Activated CD4-positive, alpha-beta T cell treated with anti-CD3 and anti-CD28 coated beads for 24 hours (primary cell): ENCODE data around the gene RIT1.

Experiments used
- DNase-seq, 2 donors: peaks; one replicate each; pipeline ENCODE4 v3.0.0-alpha.2; 2020; ENCODE audit warnings: low read depth in 2 of 2

The RIT1 gene

DNA sequence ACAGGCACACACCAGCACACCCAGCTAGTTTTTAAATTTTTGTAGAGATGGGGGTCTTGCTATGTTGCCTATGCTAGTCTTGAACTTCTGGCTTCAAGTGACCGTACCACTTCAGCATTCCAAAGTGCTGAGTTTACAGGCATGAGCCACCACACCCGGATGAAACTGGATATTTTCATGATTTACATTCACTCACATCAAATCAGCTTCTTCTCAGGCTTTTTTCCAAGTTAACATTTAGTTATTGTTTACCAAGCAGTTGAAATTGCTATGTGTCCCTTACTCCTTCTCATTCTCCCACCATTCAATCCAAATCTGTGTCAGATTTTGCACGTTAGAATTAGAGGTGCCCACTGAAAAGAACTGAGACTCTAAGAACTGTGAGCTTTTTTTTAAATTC is 18.4 kb downstream of the RIT1 start:
- no peak for DNase-seq

- no peak for DNase-seq
Measured at GRCh38 chr1:155890251-155890650, 20.9 kb downstream of the RIT1 start.

GRCh38 chr1:155889566-155889965 is 21.6 kb downstream of the RIT1 start:
- DNase-seq = no peak

DNA sequence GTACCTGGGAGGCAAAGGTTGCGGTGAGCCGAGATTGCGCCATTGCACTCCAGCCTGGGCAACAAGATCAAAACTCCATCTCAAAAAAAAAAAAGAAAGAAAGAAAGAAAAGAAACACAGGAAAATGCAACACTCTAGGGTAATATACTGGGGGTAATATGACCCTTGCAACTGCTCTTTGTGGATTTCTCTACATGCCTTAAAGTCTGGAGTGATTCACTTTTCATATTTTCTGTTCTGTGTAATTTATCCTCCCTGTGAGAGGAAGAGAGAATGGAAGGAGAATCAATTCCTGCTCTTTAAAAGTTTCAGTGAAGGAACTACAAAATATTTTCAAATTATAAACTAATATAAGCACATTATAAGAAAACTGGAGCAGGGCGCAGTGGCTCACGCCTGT is 22.7 kb downstream of the RIT1 start:
- DNase-seq = no peak

DNA sequence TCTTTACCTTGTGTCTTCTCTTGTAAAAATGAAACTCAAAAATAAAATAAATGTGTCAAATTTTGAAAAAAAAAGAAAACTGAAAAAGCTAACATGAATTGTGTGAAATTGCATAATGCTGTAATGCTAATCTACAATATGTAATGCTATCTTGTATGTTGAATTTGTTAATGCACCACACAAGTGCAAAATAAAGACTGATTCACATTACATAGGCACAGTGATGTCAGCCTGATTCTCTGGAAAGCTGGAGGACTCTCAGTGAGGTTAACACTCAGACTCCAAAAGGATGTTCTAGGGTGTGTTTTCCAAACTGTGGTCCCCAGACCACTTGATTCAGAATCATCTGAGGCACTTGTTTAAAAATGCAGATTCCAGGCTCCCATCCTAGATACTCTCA is 26.2 kb downstream of the RIT1 start:
- no peak for DNase-seq

GRCh38 chr1:155884031-155884960 is 26.9 kb downstream of the RIT1 start:
- no peak for DNase-seq

DNA sequence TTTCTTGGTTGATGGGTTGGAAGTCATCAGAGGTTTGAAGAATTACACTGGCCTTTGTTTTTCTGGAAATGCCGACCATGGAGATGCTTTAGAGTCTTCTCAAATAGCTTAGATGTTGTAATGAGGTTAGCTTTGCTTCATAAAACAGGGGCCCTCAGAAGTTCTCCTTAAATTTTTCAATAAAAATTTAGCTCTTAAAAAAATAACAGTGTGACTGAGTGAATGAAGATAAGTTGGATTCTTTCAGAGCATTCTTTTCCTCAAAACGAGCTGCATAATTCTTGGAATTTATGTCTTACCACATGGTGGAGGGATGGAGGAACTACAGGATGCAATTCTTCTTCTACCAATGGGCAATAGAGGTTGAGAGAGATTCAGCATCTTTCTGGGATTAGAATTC is 28.4 kb downstream of the RIT1 start:
- no peak for DNase-seq

GRCh38 chr1:155882235-155882634 is 28.9 kb downstream of the RIT1 start:
- no peak for DNase-seq

DNA sequence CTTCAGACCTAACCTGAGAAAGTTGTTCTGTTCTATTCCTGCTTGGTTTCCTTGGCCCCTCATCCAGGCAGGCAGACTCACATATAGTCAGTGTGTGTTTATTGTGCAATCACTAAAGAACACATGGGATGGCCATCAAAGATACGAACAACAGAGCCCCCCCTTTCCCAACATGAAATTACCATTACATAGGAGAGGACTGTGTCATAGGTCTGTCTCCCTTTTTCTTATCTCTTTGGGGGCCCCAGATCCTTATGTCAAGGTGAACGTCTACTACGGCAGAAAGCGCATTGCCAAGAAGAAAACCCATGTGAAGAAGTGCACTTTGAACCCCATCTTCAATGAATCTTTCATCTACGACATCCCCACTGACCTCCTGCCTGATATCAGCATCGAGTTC is 30.2 kb downstream of the RIT1 start:
- DNase-seq = no peak

DNA sequence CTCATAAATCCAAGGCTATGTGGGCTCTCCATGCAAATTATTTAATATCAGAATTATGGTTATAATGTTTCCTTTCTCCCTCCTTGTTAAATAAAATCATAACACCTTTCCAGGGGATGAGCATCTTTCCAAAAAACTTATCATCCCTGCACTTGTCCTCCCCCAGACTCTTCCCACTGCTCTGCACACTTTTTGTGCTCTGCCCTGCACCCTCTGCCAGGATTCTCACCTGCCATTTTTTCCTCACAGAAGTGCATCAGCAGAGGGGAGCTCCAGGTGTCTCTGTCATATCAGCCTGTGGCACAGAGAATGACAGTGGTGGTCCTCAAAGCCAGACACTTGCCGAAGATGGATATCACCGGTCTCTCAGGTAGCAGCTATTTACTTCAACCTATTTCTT is 30.9 kb downstream of the RIT1 start:
- no peak for DNase-seq

GRCh38 chr1:155877945-155878344 is 33.2 kb downstream of the RIT1 start:
- no peak for DNase-seq

- DNase-seq = no peak
Measured at GRCh38 chr1:155873860-155874259, 37.3 kb downstream of the RIT1 start.

DNA sequence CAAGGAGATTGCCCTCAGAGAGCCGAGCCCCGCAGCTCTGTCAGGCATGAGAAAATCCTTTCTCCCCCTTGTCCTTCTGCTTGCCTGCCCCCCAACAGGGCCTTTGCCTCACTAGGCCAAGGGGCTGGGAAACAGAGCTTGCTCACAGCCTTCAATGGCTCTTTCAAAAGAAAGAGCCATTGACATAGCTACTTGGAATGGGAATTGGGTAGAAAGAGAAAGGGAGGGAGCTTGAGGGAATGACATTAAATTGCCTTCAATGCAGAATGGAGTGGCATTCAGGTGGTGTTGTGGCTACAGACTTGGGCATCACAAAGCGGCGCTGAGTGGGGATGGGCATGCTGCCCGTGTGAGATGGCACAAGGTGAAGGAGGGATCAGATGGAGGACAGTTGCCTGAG is 38.6 kb downstream of the RIT1 start:
- no peak for DNase-seq

GRCh38 chr1:155871390-155871789 is 39.8 kb downstream of the RIT1 start:
- no peak for DNase-seq

DNA sequence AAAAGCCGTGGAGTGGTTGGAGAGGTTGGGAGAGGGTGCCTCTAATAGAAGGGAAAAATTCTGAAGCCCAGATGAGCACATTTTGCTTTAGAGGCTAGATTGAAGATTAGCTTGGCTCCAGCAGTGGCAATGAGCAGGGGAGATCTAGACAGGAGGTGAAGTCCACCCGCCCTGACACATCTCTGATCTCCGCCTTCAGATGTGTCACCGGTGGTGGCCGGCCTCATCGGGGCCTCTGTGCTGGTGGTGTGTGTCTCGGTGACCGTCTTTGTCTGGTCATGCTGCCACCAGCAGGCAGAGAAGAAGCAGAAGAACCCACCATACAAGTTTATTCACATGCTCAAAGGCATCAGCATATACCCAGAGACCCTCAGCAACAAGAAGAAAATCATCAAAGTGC is 43.4 kb downstream of the RIT1 start:
- DNase-seq = no peak

GRCh38 chr1:155864393-155864792 is 46.8 kb downstream of the RIT1 start:
- DNase-seq = no peak

DNA sequence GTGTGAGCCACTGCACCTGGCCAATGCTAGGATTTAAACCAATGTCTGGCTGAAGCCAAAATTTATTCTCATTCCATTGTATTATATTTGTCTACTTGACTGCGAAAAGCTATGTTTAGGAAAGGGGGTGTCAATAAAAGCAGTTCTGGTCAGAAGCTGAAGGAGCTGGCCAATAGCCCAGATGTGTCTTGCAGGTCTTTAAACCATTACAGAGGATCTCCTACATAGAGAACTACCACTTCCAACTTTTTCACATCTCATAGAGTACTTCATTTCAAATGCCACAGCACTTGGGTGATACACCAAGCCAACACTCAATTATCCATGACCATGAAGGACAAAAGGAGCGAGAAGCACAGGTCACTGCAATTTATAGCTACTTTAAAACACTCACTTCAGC is 49.3 kb downstream of the RIT1 start:
- DNase-seq = no peak

DNA sequence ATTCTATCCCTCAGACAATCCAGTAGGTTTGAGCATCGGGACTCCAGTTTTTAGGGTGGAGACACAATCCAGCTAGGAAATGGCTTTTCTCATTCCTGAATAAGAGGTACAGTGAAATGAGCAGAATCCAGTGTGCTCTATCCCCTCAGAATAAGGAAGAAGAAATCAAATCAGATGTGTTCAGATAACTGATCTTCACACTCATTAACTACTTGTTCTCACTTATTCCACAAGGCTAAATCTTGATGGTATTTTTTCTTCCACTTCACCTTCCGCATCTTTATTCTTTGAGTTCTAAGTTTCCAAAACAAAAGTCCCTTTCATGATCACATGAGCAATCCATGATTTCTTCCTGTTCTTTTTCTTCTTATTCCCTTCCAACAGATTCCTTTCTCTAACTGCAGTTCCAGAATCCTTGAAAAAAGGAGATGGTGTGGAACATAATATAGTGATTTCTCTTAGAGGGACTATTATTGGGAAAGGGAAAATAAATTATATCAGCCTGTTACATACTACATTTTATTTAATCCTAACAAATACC is 50.1 kb downstream of the RIT1 start:
- no peak for DNase-seq

- peak in 1 of 2 donors; percentile 8 for DNase-seq
Measured at GRCh38 chr1:155859881-155860871, 51.0 kb downstream of the RIT1 start.

- peak; percentile 93 to 94 for DNase-seq
Measured at GRCh38 chr1:155859234-155859829, 51.8 kb downstream of the RIT1 start, which contains the start of gene SYT11. TSS of gene SYT11 (plus strand) at chr1:155859567. CDS start at chr1:155859762, 195 bp downstream.

GRCh38 chr1:155858800-155859233 is 52.3 kb downstream of the RIT1 start:
- DNase-seq = no peak
